Activated CD4-positive, alpha-beta T cell treated with anti-CD3 and anti-CD28 coated beads, Interleukin-10, Interleukin-2, amounts not matched to agents 100 ng/mL and 50 ng/mL, durations not matched to agents 16 hours and 8 hours (primary cell): ENCODE measurements around the gene CNPY1.
"Not testable (repeated sequence)": the region's sequence is repeated elsewhere in the genome, so short reads cannot be mapped to it uniquely, and the experiment has no call there.

Experiments used
- DNase-seq: peaks from one replicate; pipeline ENCODE4 v3.0.0-alpha.2; 2020

CNPY1 gene

GRCh38 chr7:155577509-155577905 is 31.1 kb upstream of the CNPY1 start:
- no peak for DNase-seq

GRCh38 chr7:155576900-155577508 is 30.6 kb upstream of the CNPY1 start:
- DNase-seq: no peak

GRCh38 chr7:155576416-155576815 is 30.1 kb upstream of the CNPY1 start:
- no peak for DNase-seq

GRCh38 chr7:155574556-155575290 is 28.4 kb upstream of the CNPY1 start:
- no peak for DNase-seq

GRCh38 chr7:155571581-155572345 is 25.4 kb upstream of the CNPY1 start:
- DNase-seq: no peak

GRCh38 chr7:155570991-155571390 is 24.6 kb upstream of the CNPY1 start:
- DNase-seq: no peak

GRCh38 chr7:155570171-155570958 is 24.0 kb upstream of the CNPY1 start:
- DNase-seq: no peak

GRCh38 chr7:155569681-155570080 is 23.3 kb upstream of the CNPY1 start:
- DNase-seq: no peak

- DNase-seq: no peak
These were observed 22.6 kb upstream of the CNPY1 start for GRCh38 chr7:155568842-155569494.

GRCh38 chr7:155568333-155568660 is 21.9 kb upstream of the CNPY1 start:
- DNase-seq: no peak

- DNase-seq: no peak
These were observed 21.4 kb upstream of the CNPY1 start for GRCh38 chr7:155567646-155568332.

GRCh38 chr7:155566011-155566836 is 19.9 kb upstream of the CNPY1 start:
- DNase-seq: no peak

- no peak for DNase-seq
These were observed 19.2 kb upstream of the CNPY1 start for GRCh38 chr7:155565596-155565995.

GRCh38 chr7:155562976-155563375 is 16.6 kb upstream of the CNPY1 start:
- DNase-seq: not testable (repeated sequence)

- no peak for DNase-seq
These were observed 15.7 kb upstream of the CNPY1 start for GRCh38 chr7:155562106-155562505.

GRCh38 chr7:155560982-155561686 is 14.8 kb upstream of the CNPY1 start:
- DNase-seq: no peak

- DNase-seq: no peak
These were observed 14.0 kb upstream of the CNPY1 start for GRCh38 chr7:155560196-155560885.

- DNase-seq: no peak
These were observed 13.3 kb upstream of the CNPY1 start for GRCh38 chr7:155559519-155560108.

GRCh38 chr7:155558961-155559360 is 12.6 kb upstream of the CNPY1 start:
- no peak for DNase-seq
